ENCODE data around the gene JAML. TPM values are rescaled to one million over a fixed set of nuclear protein-coding genes. Genes with fewer than 3 reads are reported as not detected.
A peak's percentile ranks its signal among the peaks of the same experiment; 100 is the strongest.

JAML gene
- total RNA-seq, 1 donor from 2014 or later, result 2.5 TPM

DNA sequence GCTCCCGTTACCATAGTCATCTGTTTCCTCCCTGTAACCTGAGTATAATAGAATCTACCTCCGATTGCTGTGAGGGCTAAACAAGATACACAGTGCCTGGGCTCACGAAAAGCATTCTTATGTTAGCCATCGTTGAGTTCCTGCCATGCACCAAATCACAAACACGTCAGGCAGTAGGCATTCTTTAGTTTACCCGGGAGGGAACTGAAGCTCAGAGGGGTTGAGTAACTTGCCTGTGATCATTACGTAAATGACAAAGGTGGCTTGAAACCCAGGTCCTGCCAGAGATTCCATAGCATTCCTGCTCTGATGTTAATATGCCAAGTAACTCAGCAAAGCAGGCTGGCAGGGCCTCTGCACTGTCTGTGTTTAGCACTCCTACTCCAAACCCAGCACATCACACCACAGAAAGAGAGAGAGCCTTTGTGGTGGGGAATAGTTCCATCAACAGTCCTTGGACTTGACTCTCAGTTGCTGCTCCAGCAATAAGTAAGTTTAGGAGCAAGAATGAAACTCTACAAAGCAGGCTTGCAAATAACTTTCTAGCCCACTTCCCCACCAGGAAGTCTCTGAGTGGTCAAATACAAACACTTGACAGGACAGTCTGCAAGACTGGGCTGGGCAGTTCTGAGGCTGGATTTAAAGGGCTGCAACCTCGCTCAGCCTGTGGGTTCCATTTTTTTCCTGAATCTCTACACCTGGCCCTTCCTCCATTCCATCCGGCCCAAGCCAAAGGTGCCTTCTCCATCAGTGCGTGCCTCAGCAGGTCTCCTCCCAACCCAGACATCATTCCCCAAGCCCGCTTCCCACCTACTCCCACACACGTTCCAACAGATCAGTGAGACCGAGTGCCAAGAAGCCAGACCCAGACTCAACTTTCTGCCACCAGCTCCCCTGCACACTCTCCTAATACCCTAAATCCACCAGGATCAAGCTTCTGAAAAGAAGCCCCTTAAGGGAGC is 49.5 kb downstream of the JAML start:
- no peak overlapping the region for H3K4me3 ChIP-seq (ENCODE audit: low read depth, low read length)
- peaks cover 11% of the 10 kb centered on the region for H3K27me3 ChIP-seq (ENCODE audit: control insufficient read depth, insufficient read depth, low read length)
- TF ChIP-seq, protein P1, sequence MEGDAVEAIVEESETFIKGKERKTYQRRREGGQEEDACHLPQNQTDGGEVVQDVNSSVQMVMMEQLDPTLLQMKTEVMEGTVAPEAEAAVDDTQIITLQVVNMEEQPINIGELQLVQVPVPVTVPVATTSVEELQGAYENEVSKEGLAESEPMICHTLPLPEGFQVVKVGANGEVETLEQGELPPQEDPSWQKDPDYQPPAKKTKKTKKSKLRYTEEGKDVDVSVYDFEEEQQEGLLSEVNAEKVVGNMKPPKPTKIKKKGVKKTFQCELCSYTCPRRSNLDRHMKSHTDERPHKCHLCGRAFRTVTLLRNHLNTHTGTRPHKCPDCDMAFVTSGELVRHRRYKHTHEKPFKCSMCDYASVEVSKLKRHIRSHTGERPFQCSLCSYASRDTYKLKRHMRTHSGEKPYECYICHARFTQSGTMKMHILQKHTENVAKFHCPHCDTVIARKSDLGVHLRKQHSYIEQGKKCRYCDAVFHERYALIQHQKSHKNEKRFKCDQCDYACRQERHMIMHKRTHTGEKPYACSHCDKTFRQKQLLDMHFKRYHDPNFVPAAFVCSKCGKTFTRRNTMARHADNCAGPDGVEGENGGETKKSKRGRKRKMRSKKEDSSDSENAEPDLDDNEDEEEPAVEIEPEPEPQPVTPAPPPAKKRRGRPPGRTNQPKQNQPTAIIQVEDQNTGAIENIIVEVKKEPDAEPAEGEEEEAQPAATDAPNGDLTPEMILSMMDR (IDR thresholded peaks at IDR 0.05; ENCODE audit: insufficient read depth, low read length, poor library complexity, severe bottlenecking), result no peak
- H3K36me3 ChIP-seq (ENCODE audit: control insufficient read depth, insufficient read depth, low read length), result no peaks in the 10 kb centered on the region
- DNase-seq (ENCODE audit: low read depth), result peak; percentile 77

DNA sequence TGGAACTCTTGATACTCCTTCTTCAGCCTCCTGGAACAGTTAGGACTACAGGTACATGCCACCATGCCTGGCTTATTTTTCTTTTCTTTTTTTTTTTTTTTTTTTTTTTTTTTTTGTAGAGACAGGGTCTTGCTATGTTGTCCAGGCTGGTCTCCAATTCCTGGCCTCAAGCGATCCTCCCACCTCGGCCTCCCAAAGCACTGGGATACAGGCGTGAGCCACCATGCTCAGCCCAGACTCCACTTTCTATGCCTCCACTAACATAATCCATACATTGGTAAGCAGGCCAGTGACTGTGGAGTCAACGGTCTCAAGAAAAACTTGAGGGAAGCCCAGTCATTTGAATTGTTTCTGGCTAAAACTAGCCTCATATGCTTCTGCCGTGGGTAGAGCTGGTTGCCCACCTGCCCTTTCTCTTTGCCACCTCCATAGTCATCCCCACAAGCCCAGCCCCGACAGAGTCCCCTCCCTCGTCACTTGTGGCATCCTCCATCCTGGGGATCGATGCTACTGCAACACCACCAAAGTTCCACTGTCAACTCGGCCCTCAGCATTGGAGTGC is 50.7 kb downstream of the JAML start:
- TF ChIP-seq, protein P1 (IDR thresholded peaks at IDR 0.05; ENCODE audit: insufficient read depth, low read length, poor library complexity, severe bottlenecking), result no peak
- H3K27me3 ChIP-seq (ENCODE audit: control insufficient read depth, insufficient read depth, low read length), result peaks cover 18% of the 10 kb centered on the region
- H3K4me3 ChIP-seq (ENCODE audit: low read depth, low read length), result no peak overlapping the region
- DNase-seq (ENCODE audit: low read depth), result no peak
- no peaks in the 10 kb centered on the region for H3K36me3 ChIP-seq (ENCODE audit: control insufficient read depth, insufficient read depth, low read length)

GRCh38 chr11:118172356-118172755 is 52.5 kb downstream of the JAML start:
- no peaks in the 10 kb centered on the region for H3K36me3 ChIP-seq (ENCODE audit: control insufficient read depth, insufficient read depth, low read length)

DNA sequence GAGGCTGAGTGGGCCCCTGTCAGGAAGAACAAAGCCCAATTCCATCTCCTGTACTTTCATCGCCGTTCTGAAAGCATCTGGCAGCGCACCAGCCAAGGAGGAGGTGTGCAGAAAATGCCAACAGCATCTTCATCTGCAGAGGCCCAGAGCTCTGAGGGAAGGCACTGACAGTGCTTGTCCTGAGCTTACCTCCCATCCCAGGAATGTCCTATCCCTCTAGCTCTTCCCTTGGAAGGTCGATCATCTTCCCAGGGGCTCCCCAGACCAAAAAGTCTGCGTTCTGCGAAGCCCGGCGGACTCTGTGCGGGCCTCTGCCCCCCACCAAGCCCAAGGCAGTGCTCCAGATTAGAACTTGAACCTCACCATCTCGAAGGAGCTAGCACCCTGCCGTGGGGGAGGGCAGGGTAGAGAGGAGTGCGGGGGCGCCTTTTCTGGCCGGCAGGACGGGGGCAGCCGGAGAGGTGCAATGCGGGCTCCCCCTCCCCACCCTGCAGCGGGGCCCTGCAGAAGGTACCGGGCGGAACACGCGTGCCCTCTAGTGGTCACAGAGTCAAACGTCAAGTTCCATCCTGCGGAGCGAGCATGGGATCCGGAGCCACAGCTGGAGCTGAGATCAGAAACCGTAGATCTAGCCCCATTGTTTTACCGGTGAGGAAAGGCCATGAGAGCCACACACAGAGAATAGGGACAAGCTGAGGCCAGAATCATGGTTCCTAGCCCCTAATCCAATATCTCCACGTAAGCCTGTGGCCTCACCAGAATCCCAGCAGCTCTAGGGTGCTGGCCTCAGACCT is 53.3 kb downstream of the JAML start:
- Histone ChIP-seq H3K27me3 (ENCODE audit: control insufficient read depth, insufficient read depth, low read length) (peaks cover 29% of the 10 kb centered on the region), H3K36me3 (ENCODE audit: control insufficient read depth, insufficient read depth, low read length) (no peaks in the 10 kb centered on the region), H3K4me3 (ENCODE audit: low read depth, low read length) (no peak overlapping the region)
- TF ChIP-seq, protein P1 (IDR thresholded peaks at IDR 0.05; ENCODE audit: insufficient read depth, low read length, poor library complexity, severe bottlenecking), result peak; percentile 89
- DNase-seq (ENCODE audit: low read depth), result no peak

More at GRCh38 chr11:118172356-118172755, 52.5 kb downstream of the JAML start:
- Histone ChIP-seq H3K4me3 (ENCODE audit: low read depth, low read length) (no peak overlapping the region), H3K27me3 (ENCODE audit: control insufficient read depth, insufficient read depth, low read length) (peaks cover 27% of the 10 kb centered on the region)
- TF ChIP-seq, protein P1 (IDR thresholded peaks at IDR 0.05; ENCODE audit: insufficient read depth, low read length, poor library complexity, severe bottlenecking), result no peak
- no peak for DNase-seq (ENCODE audit: low read depth)

- no peak for DNase-seq (ENCODE audit: low read depth)
- TF ChIP-seq, protein P1 (IDR thresholded peaks at IDR 0.05; ENCODE audit: insufficient read depth, low read length, poor library complexity, severe bottlenecking), result no peak
Observed at GRCh38 chr11:118170882-118171268, 53.9 kb downstream of the JAML start.

More at GRCh38 chr11:118170882-118171268, 53.9 kb downstream of the JAML start:
- Histone ChIP-seq H3K4me3 (ENCODE audit: low read depth, low read length) (no peak overlapping the region), H3K27me3 (ENCODE audit: control insufficient read depth, insufficient read depth, low read length) (peaks cover 25% of the 10 kb centered on the region), H3K36me3 (ENCODE audit: control insufficient read depth, insufficient read depth, low read length) (no peaks in the 10 kb centered on the region)

Data from kidney epithelial cell (primary cell).